VCaP (cell line): ENCODE measurements around the gene ANO6.

Experiments used
- H3K27ac ChIP-seq: fragments of 450-650 bp; 2 replicates; pipeline ENCODE4 v1.5.1; 2017
- TF ChIP-seq, protein P1 (sequence below): fragments of 450-650 bp; conservative IDR thresholded peaks from 2 replicates; pipeline ENCODE4 v1.5.1; 2017; ENCODE audit warnings: mild to moderate bottlenecking, moderate library complexity

ANO6 gene

DNA sequence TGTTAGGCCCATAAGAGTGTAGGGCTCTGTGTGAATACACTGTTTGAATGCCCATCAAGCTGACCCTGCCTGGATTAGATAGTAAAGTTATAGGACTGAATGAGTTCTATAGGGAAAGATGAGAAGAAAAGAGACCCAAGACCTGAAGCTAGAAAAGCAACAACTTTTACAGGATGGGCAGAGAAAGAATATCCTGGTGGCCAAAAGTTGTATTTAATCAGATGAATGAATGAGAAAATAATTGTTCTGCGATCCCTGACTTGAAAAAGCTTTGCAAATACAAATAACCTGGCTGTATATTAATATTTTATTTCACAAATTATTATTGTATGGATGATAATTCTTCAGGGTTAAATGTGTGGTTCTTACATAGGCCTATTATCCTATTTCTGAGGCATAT, 2.8 kb upstream of the ANO6 start:
- no peak overlapping the region for H3K27ac ChIP-seq
- TF ChIP-seq, protein P1, sequence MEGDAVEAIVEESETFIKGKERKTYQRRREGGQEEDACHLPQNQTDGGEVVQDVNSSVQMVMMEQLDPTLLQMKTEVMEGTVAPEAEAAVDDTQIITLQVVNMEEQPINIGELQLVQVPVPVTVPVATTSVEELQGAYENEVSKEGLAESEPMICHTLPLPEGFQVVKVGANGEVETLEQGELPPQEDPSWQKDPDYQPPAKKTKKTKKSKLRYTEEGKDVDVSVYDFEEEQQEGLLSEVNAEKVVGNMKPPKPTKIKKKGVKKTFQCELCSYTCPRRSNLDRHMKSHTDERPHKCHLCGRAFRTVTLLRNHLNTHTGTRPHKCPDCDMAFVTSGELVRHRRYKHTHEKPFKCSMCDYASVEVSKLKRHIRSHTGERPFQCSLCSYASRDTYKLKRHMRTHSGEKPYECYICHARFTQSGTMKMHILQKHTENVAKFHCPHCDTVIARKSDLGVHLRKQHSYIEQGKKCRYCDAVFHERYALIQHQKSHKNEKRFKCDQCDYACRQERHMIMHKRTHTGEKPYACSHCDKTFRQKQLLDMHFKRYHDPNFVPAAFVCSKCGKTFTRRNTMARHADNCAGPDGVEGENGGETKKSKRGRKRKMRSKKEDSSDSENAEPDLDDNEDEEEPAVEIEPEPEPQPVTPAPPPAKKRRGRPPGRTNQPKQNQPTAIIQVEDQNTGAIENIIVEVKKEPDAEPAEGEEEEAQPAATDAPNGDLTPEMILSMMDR = no peak

GRCh38 chr12:45214071-45214470, 1.8 kb upstream of the ANO6 start:
- no peak overlapping the region for H3K27ac ChIP-seq
- TF ChIP-seq, protein P1 = no peak

GRCh38 chr12:45214749-45215418, 1.0 kb upstream of the ANO6 start:
- peak overlapping the region; percentile 89 for H3K27ac ChIP-seq
- TF ChIP-seq, protein P1 = no peak

- TF ChIP-seq, protein P1 = peak; percentile 67
- H3K27ac ChIP-seq = peak overlapping the region; percentile 89
Observed at GRCh38 chr12:45216230-45216982, 511 bp downstream of the ANO6 start.

DNA sequence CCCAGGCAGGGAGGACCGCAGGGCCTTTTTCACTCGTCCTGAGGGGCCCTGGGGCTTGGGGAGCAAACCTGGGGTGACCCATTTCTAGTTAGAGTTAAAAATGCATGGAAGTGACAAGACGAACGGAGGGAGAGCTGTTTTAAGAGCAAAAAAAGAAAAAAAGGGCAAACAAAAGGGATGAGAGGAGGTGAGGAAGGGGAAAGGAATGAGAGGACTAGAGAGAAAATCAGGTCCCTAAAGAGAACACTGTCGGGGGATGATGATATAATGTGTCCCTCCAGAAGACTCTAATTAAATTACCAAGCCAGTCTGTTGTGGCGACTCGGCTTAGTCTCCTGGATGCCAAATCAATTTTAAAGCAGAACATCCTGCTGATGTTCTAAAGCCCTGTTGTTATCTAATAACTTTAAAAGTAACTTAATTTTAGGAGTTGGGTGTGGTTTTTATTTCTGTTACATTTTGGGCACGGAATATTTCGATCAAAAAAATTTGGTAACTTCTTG, 1.1 kb downstream of the ANO6 start:
- peak overlapping the region; percentile 89 for H3K27ac ChIP-seq
- TF ChIP-seq, protein P1 = no peak; the same call in 1 of the 2 replicates

- TF ChIP-seq, protein P1 = no peak
- peak overlapping the region; percentile 89 for H3K27ac ChIP-seq
Observed at GRCh38 chr12:45217846-45218245, 2.0 kb downstream of the ANO6 start.

DNA sequence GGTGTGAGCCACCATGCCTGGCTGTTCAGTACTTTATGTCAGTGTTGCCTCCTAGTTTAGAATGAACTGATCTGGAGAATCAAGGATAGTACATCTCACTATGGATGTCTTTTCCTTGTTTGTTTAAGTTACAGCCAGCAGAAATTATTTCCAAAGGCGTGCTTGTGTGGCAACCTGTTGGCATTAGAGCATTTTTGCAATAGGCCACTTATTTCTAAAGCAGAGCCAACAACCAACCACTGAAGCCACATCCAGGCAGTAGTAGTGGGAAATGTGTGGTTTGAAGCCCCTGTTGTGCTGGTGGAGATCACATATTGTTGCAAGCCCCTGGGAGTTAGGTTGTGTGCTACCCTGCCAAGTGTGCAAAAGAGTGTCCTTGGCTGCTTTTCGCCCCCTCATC, 3.7 kb downstream of the ANO6 start:
- TF ChIP-seq, protein P1 = no peak

More for the DNA sequence above, 3.7 kb downstream of the ANO6 start:
- H3K27ac ChIP-seq = no peak overlapping the region
